Gastroesophageal sphincter (tissue), 4 donors: ENCODE results near the gene SAMD8. TPM values are rescaled to one million over a fixed set of nuclear protein-coding genes. Genes with fewer than 3 reads are reported as not detected.

Experiments
- ATAC-seq: fragments of 150-250 bp; one replicate; pipeline ENCODE4 v1.9.1; 2016; ENCODE audit warnings: mild to moderate bottlenecking, moderate library complexity
- H3K27ac ChIP-seq, 4 donors: fragments of 200-600 bp; sonication (generic) in 3 of 4; 1 replicate in 3 of 4; 2 replicates in 1 of 4; pipeline ENCODE4 v1.5.1; 2016 to 2019
- H3K27me3 ChIP-seq: fragments of 200-600 bp; sonication (generic); one replicate; pipeline ENCODE4 v1.5.1; 2019
- H3K36me3 ChIP-seq, 2 donors: fragments of 200-600 bp; sonication (generic); one replicate each; pipeline ENCODE4 v1.5.1; 2019; ENCODE audit warnings: control low read depth in 1 of 2
- H3K4me1 ChIP-seq, 3 donors: fragments of 200-600 bp; sonication (generic); 1 replicate in 2 of 3; 2 replicates in 1 of 3; pipeline ENCODE4 v1.5.1; 2016 to 2019; ENCODE audit warnings: control low read depth in 2 of 3
- H3K4me3 ChIP-seq, 2 donors: fragments of 200-600 bp; sonication (generic); one replicate each; pipeline ENCODE4 v1.5.1; 2019; ENCODE audit warnings: mild to moderate bottlenecking in 1 of 2, moderate library complexity in 1 of 2
- H3K9me3 ChIP-seq, 3 donors: fragments of 200-600 bp; sonication (generic); one replicate each; pipeline ENCODE4 v1.5.1; 2017 to 2019; ENCODE audit warnings: control low read depth in 2 of 3
- EP300 ChIP-seq: sonication (generic); formaldehyde crosslinking; IDR thresholded peaks from one replicate; pipeline ENCODE4 v1.6.1; 2017; ENCODE audit warnings: antibody characterized with exemption, mild to moderate bottlenecking
- POLR2A ChIP-seq, 2 donors: fragments of 450-650 bp; IDR thresholded peaks; one replicate each; pipeline ENCODE4 v1.6.1; 2017; ENCODE audit warnings: antibody characterized with exemption in 2 of 2, mild to moderate bottlenecking in 2 of 2, moderate library complexity in 1 of 2
- POLR2AphosphoS5 ChIP-seq: sonication (generic); formaldehyde crosslinking; IDR thresholded peaks from one replicate; pipeline ENCODE4 v1.6.1; 2017; ENCODE audit warnings: antibody characterized with exemption
- WGBS, 2 donors: methylation state at CpG; one replicate each; pipeline ENCODE4 v1.1.5; 2018; ENCODE audit warnings: low coverage in 1 of 2; 5-methylcytosine and 5-hydroxymethylcytosine counted together
- total RNA-seq, 4 donors: library from RNA; depleted of rRNA; stranded (reverse); fragments of >200 nt; gene quantifications; one replicate each; pipeline ENCODE4 v1.1.0, GENCODE V29; 2016
- TF ChIP-seq, protein P1 (sequence below), 4 experiments: fragments of 200-600 bp in 2 of 4; fragments of 450-650 bp in 2 of 4; sonication (generic) in 1 of 4; IDR thresholded peaks; one replicate each; pipeline ENCODE4 v1.5.1; 2017 to 2019; ENCODE audit warnings: antibody characterized with exemption in 4 of 4, mild to moderate bottlenecking in 2 of 4, moderate library complexity in 2 of 4

SAMD8 gene
- total RNA-seq, 4 donors from 2014 or later = 23.2 to 33.8 (median 30.7) TPM

DNA sequence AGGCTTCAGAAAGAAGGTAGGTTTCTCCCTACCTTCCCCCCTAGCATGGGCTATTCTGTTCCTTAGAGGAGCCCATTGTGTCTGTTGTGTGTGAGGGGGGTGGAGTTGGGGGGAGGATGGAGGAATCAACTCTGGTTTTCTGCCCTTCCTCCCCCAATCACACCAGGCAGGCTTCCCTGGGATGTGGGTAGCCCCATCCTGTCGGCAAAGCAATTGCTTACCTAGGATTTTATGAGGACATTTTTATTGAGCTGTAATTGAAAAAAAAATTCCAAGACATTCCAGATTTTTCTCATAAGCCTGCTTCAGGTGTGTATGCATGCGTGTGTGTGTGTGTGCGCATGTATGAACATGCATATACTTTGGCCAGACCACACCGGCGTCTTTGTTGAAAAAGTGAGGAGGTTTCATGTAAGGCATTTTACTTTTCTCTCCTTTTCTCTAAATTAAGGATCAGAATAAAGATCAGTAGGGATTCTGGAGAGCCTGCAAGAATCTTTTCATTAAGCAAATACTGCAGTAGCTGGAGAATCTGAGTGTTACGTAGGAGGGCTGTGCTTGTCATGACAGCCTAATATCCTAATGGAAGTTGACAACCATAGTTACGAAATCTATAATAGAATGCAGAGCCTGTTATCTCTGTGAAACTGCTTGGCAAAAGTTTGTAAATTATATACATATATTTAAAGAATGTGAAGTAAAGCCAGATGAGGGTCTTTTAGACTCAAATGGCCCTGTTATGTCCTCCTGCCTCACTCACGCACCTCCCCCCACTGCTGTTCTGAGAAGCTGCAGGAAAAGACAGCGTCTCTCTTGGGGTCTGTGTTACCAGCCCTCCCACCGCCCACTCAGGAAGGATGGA is 27.3 kb upstream of the SAMD8 start:
- no peak overlapping the region for H3K27ac ChIP-seq
- WGBS, 2 donors = 65 to 80% methylated on average over 6 to 7 of the region's 10 CpGs
- H3K36me3 ChIP-seq = no peaks in the 10 kb centered on the region
- H3K27me3 ChIP-seq = no peaks in the 10 kb centered on the region
- ATAC-seq = no peak
- no peak for TF ChIP-seq POLR2AphosphoS5
- TF ChIP-seq, protein P1, sequence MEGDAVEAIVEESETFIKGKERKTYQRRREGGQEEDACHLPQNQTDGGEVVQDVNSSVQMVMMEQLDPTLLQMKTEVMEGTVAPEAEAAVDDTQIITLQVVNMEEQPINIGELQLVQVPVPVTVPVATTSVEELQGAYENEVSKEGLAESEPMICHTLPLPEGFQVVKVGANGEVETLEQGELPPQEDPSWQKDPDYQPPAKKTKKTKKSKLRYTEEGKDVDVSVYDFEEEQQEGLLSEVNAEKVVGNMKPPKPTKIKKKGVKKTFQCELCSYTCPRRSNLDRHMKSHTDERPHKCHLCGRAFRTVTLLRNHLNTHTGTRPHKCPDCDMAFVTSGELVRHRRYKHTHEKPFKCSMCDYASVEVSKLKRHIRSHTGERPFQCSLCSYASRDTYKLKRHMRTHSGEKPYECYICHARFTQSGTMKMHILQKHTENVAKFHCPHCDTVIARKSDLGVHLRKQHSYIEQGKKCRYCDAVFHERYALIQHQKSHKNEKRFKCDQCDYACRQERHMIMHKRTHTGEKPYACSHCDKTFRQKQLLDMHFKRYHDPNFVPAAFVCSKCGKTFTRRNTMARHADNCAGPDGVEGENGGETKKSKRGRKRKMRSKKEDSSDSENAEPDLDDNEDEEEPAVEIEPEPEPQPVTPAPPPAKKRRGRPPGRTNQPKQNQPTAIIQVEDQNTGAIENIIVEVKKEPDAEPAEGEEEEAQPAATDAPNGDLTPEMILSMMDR (IDR thresholded peaks at IDR 0.05) = no peak
- no peak for TF ChIP-seq POLR2A (IDR thresholded peaks at IDR 0.05)
- no peak for TF ChIP-seq EP300
- no peak overlapping the region for H3K4me3 ChIP-seq
- peaks cover 0 to 13% (median 0%) of the 10 kb centered on the region in 3 donors for H3K9me3 ChIP-seq
- no peaks in the 10 kb centered on the region for H3K4me1 ChIP-seq

DNA sequence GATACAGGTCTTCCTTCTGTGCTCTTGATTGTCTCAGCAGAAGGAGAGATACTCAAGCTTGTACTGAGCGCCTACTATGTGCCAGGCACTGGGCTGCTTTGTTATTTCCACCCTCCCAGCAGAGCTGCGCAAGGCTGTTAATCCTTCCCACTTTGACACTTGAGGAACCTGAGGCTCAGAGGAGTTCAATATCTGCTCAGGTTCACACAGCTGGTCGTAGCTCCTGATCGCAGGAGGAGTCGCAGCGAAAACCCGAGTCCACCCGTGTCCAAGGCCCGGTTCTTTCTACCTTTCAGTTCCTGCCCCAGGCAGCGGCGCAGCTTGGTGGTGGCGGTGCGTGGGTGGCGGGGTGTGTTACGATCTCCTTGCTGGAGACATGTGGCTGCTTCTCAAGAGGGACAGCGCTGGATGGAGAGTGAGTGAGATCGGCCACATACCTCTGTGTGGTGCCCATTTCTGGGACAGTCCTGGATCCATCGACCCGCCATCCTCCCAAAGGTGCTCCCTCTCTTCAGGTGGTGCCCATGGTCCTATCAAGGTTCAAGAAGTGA is 26.5 kb upstream of the SAMD8 start:
- Histone ChIP-seq H3K4me1 (no peaks in the 10 kb centered on the region), H3K9me3 (peaks cover 0 to 13% (median 0%) of the 10 kb centered on the region in 3 donors), H3K27me3 (no peaks in the 10 kb centered on the region), H3K27ac (no peak overlapping the region), H3K4me3 (no peak overlapping the region), H3K36me3 (no peaks in the 10 kb centered on the region)
- 87 to 90% methylated on average over 6 to 7 of the region's 19 CpGs for WGBS, 2 donors
- no peak for TF ChIP-seq POLR2A (IDR thresholded peaks at IDR 0.05)
- no peak for TF ChIP-seq EP300
- TF ChIP-seq, protein P1 (IDR thresholded peaks at IDR 0.05) = no peak
- no peak for TF ChIP-seq POLR2AphosphoS5
- no peak for ATAC-seq

DNA sequence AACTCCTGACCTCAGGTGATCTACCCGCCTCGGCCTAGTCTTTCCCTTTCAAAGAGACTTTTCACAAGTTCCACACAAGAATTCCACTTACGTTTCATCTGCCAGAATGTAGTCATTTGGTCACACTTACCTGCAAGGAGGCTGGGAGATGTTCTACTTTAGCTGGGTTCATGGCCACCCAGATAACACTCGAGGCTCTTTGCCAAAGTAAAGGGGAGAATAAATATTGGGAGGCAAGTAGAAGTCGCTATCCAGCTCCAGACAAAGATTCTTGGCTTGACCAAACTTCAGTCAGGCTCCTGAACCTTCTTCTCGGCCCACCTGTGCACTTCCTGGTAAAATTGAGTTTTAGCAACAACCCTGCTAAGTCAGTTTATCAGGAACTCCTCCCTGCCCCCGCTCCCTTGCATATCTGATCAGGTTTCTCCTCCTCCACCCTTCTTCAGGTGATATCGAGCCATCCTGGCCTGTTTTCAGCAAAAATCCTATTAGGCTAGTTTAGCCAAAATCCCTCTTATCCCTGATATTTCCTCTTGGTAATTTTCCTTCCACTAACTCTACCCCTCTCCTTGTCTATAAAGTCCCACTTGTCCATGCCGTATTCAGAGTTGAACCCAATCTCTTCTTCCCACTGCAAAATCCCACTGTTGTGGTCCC is 25.1 kb upstream of the SAMD8 start:
- H3K9me3 ChIP-seq = peaks cover 0 to 8% (median 0%) of the 10 kb centered on the region in 3 donors
- WGBS, 2 donors = 93 to 94% methylated on average over 5 to 9 of the region's 9 CpGs
- TF ChIP-seq EP300 = no peak
- TF ChIP-seq POLR2A (IDR thresholded peaks at IDR 0.05) = no peak
- TF ChIP-seq, protein P1 (IDR thresholded peaks at IDR 0.05) = no peak
- TF ChIP-seq POLR2AphosphoS5 = no peak
- H3K27ac ChIP-seq = no peak overlapping the region
- H3K27me3 ChIP-seq = no peaks in the 10 kb centered on the region
- ATAC-seq = no peak
- H3K4me1 ChIP-seq = no peaks in the 10 kb centered on the region
- H3K36me3 ChIP-seq = no peaks in the 10 kb centered on the region
- H3K4me3 ChIP-seq = no peak overlapping the region

DNA sequence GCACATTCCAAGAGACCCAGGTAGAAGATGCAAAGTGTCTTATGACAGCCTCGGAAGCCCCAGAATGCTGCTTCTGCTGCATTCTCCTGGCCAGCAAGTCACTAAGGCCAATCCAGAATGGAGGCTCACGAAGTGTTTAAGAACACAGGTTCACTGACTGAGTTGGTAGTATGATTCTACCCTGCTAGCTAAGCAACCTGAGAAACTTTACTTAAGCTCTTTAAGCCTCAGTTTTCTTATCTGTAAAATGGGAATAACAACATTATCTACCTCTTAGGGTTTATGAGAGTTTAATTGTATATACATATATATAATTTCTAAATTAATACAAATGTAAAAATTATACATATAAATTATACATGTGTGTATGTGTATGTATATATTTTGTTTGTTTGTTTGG is 22.8 kb upstream of the SAMD8 start:
- TF ChIP-seq POLR2AphosphoS5 (no peak), EP300 (no peak), POLR2A (IDR thresholded peaks at IDR 0.05) (no peak)
- TF ChIP-seq, protein P1 (IDR thresholded peaks at IDR 0.05) = no peak
- Histone ChIP-seq H3K4me1 (no peaks in the 10 kb centered on the region), H3K4me3 (no peak overlapping the region), H3K36me3 (no peaks in the 10 kb centered on the region), H3K27ac (no peak overlapping the region), H3K9me3 (no peaks in the 10 kb centered on the region), H3K27me3 (no peaks in the 10 kb centered on the region)
- WGBS, 2 donors = 90 to 100% methylated on average over 2 of the region's 2 CpGs
- ATAC-seq = no peak
